H1 (cell line): ENCODE results near the gene IL3. TPM values are rescaled to one million over a fixed set of nuclear protein-coding genes. Genes with fewer than 3 reads are reported as not detected.

Experiments
- CTCF ChIA-PET: fragments of 300-600 bp; sonication (Branson Sonifier 250); formaldehyde crosslinking; loops from one replicate; lab custom pipeline; 2021; ENCODE audit not compliant: partially characterized antibody; lab: Charles Lee
- POLR2A ChIA-PET: fragments of 300-600 bp; sonication (Branson Sonifier 250); formaldehyde crosslinking; loops from one replicate; lab custom pipeline; 2021; ENCODE audit warnings: inconsistent platforms; ENCODE audit not compliant: partially characterized antibody; lab: Charles Lee
- DNase-seq, 2 experiments: peaks; one replicate each; pipeline versions ENCODE4 v3.0.0 to v3.0.0-alpha.2; 2010 to 2022; ENCODE audit warnings: low spot score in 2 of 2, low read depth in 1 of 2, mixed read lengths in 1 of 2
- FAIRE-seq: peaks from 2 replicates; lab custom pipeline; 2011; peaks lifted over from hg19 to GRCh38; lab: Jason Lieb, UNC
- H2AFZ ChIP-seq: 2 replicates; pipeline ENCODE4 v1.8.1; 2012; ENCODE audit warnings: low read length, inconsistent platforms
- H2AK5ac ChIP-seq: 2 replicates; pipeline ENCODE4 v1.6.1; 2013; ENCODE audit warnings: low read depth, low read length
- H2BK120ac ChIP-seq: replicated peaks from 2 replicates; pipeline ENCODE3; 2013; ENCODE audit warnings: low read depth, low read length, inconsistent platforms
- H2BK12ac ChIP-seq: 2 replicates; pipeline ENCODE4 v1.6.1; 2013; ENCODE audit warnings: low read depth, low read length
- H2BK15ac ChIP-seq: 2 replicates; pipeline ENCODE4 v1.6.1; 2013; ENCODE audit warnings: low read length
- H2BK20ac ChIP-seq: 2 replicates; pipeline ENCODE4 v1.6.1; 2013; ENCODE audit warnings: low read length
- H2BK5ac ChIP-seq: 2 replicates; pipeline ENCODE4 v1.6.1; 2013; ENCODE audit warnings: low read depth, low read length
- H3K14ac ChIP-seq: 2 replicates; pipeline ENCODE4 v1.6.1; 2013; ENCODE audit warnings: inconsistent platforms; ENCODE audit not compliant: insufficient read length
- H3K18ac ChIP-seq: 2 replicates; pipeline ENCODE4 v1.6.1; 2013; ENCODE audit warnings: low read length; ENCODE audit errors: extremely low read depth
- H3K23ac ChIP-seq: 2 replicates; pipeline ENCODE4 v1.6.1; 2013; ENCODE audit warnings: inconsistent platforms; ENCODE audit not compliant: insufficient read length
- H3K23me2 ChIP-seq: 2 replicates; pipeline ENCODE4 v1.6.1; 2013; ENCODE audit warnings: low read depth, low read length
- H3K27ac ChIP-seq: 2 replicates; pipeline ENCODE4 v1.6.1; 2011; ENCODE audit warnings: low read depth, low read length, inconsistent platforms
- H3K27me3 ChIP-seq, 4 experiments: replicated peaks in 1 of 4; 1 replicate in 1 of 4; 2 replicates in 3 of 4; pipeline versions ENCODE4 v1.6.1 to v1.8.1; 2011 to 2013; ENCODE audit warnings: low read length in 3 of 4, mild to moderate bottlenecking in 3 of 4, inconsistent platforms in 2 of 4, mixed read lengths in 2 of 4, moderate library complexity in 1 of 4; ENCODE audit not compliant: control insufficient read depth in 3 of 4, insufficient read depth in 3 of 4; ENCODE audit errors: extremely low read depth in 1 of 4
- H3K36me3 ChIP-seq, 4 experiments: 2 replicates each; pipeline versions ENCODE4 v1.6.1 to v1.8.1; 2011 to 2013; ENCODE audit warnings: mild to moderate bottlenecking in 4 of 4, low read length in 3 of 4, moderate library complexity in 2 of 4, control low read depth in 1 of 4, inconsistent platforms in 1 of 4; ENCODE audit not compliant: insufficient read depth in 4 of 4, control insufficient read depth in 2 of 4
- H3K4ac ChIP-seq: replicated peaks from 2 replicates; pipeline ENCODE3; 2013; ENCODE audit warnings: low read length, low read depth, mixed read lengths, inconsistent platforms; ENCODE audit not compliant: insufficient read length
- H3K4me1 ChIP-seq, 4 experiments: replicated peaks in 1 of 4; 1 replicate in 1 of 4; 2 replicates in 3 of 4; pipeline versions ENCODE4 v1.6.1 to v1.8.1; 2011 to 2013; ENCODE audit warnings: low read length in 3 of 4, inconsistent platforms in 2 of 4, mixed read lengths in 1 of 4; ENCODE audit not compliant: insufficient read depth in 4 of 4, control insufficient read depth in 3 of 4
- H3K4me2 ChIP-seq, 2 experiments: 2 replicates each; pipeline versions ENCODE4 v1.6.1 to v1.8.1; 2011 to 2013; ENCODE audit warnings: low read depth in 2 of 2, low read length in 2 of 2, control low read depth in 1 of 2, inconsistent platforms in 1 of 2, mild to moderate bottlenecking in 1 of 2; ENCODE audit not compliant: insufficient read depth in 1 of 2
- H3K4me3 ChIP-seq, 4 experiments: fragments of 200-600, 300-600 bp in 1 of 4; sonication (generic), shearing (Covaris generic), sonication (Bioruptor Twin) in 1 of 4; 2 replicates each; pipeline versions ENCODE4 v1.5.1 to v1.8.1; 2011 to 2016; ENCODE audit warnings: low read length in 4 of 4, low read depth in 3 of 4, control low read depth in 2 of 4, inconsistent platforms in 2 of 4, mild to moderate bottlenecking in 2 of 4, mixed read lengths in 1 of 4, moderate library complexity in 1 of 4; ENCODE audit not compliant: insufficient read depth in 2 of 4; ENCODE audit errors: extremely low read depth in 1 of 4
- H3K56ac ChIP-seq: replicated peaks from 2 replicates; pipeline ENCODE3; 2013; ENCODE audit warnings: low read depth, mild to moderate bottlenecking, mixed read lengths, low read length, inconsistent platforms; ENCODE audit not compliant: insufficient read length
- H3K79me1 ChIP-seq: 2 replicates; pipeline ENCODE4 v1.6.1; 2013; ENCODE audit warnings: low read depth, low read length, control low read depth
- H3K79me2 ChIP-seq, 2 experiments: 2 replicates each; pipeline versions ENCODE4 v1.6.1 to v1.8.1; 2012 to 2013; ENCODE audit warnings: low read length in 2 of 2, mild to moderate bottlenecking in 2 of 2, inconsistent platforms in 1 of 2; ENCODE audit not compliant: insufficient read depth in 2 of 2, control insufficient read depth in 1 of 2
- H3K9ac ChIP-seq, 4 experiments: replicated peaks in 1 of 4; 1 replicate in 1 of 4; 2 replicates in 3 of 4; pipeline versions ENCODE4 v1.6.1 to v1.8.1; 2011 to 2013; ENCODE audit warnings: low read depth in 3 of 4, low read length in 3 of 4, control low read depth in 2 of 4, mild to moderate bottlenecking in 2 of 4, moderate library complexity in 2 of 4, inconsistent platforms in 1 of 4; ENCODE audit errors: extremely low read depth in 1 of 4
- H3K9me3 ChIP-seq, 2 experiments: 2 replicates each; pipeline versions ENCODE4 v1.6.1 to v1.8.1; 2012 to 2013; ENCODE audit warnings: mild to moderate bottlenecking in 2 of 2, moderate library complexity in 2 of 2, control low read depth in 1 of 2, inconsistent platforms in 1 of 2, low read depth in 1 of 2, low read length in 1 of 2, mixed read lengths in 1 of 2; ENCODE audit not compliant: insufficient read depth in 2 of 2
- H4K20me1 ChIP-seq, 2 experiments: replicated peaks in 1 of 2; 2 replicates each; pipeline versions ENCODE3 to v1.8.1; 2011 to 2013; ENCODE audit warnings: inconsistent platforms in 2 of 2, low read length in 2 of 2, mild to moderate bottlenecking in 1 of 2; ENCODE audit not compliant: insufficient read depth in 2 of 2, control insufficient read depth in 1 of 2
- H4K5ac ChIP-seq: 2 replicates; pipeline ENCODE4 v1.6.1; 2013; ENCODE audit warnings: low read length, low read depth, mixed read lengths, inconsistent platforms; ENCODE audit not compliant: insufficient read length
- H4K8ac ChIP-seq: 2 replicates; pipeline ENCODE4 v1.8.0; 2013; ENCODE audit warnings: mild to moderate bottlenecking, moderate library complexity, low read length, inconsistent platforms; ENCODE audit not compliant: insufficient read depth; ENCODE audit errors: extremely low read depth
- H4K91ac ChIP-seq: replicated peaks from 2 replicates; pipeline ENCODE3; 2013; ENCODE audit warnings: low read length, mixed read lengths, inconsistent platforms; ENCODE audit not compliant: insufficient read length
- ASH2L ChIP-seq: fragments of 200-600, 300-600 bp; sonication (generic); IDR thresholded peaks from one replicate; pipeline ENCODE4 v1.7.1; 2017; ENCODE audit warnings: low read length
- MAFK ChIP-seq: IDR thresholded peaks from 2 replicates; pipeline ENCODE4 v1.6.1; 2012; ENCODE audit warnings: low read depth, mild to moderate bottlenecking, improper control_type of control experiment, low read length
- WGBS, 2 experiments: shearing (Covaris generic) in 1 of 2; methylation state at CpG; one replicate each; pipeline versions ENCODE4 v1.1.6 to v1.1.7; 2013 to 2015; ENCODE audit warnings: low lambda C conversion rate in 2 of 2, mixed read lengths in 2 of 2, inconsistent platforms in 1 of 2, low coverage in 1 of 2, missing lambda C conversion rate in 1 of 2; ENCODE audit not compliant: insufficient replicate concordance in 2 of 2, insufficient coverage in 1 of 2, insufficient read length in 1 of 2; ENCODE audit errors: extremely low coverage in 1 of 2, missing lambda C conversion rate in 1 of 2; 5-methylcytosine and 5-hydroxymethylcytosine counted together
- polyA plus RNA-seq, 7 experiments: library from polyadenylated mRNA; depleted of rRNA in 3 of 7; stranded (reverse) in 5 of 7; unstranded in 2 of 7; fragments of >200 nt in 5 of 7; fragments of 200-250 nt in 2 of 7; gene quantifications; 1 replicate in 5 of 7; 2 replicates in 1 of 7; 4 replicates in 1 of 7; pipeline versions ENCODE4 v1.2.1 to v1.2.3, GENCODE V29; 2011 to 2013; ENCODE audit warnings: missing spikeins in 2 of 7, mixed read lengths in 2 of 7
- total RNA-seq: library from RNA; stranded (reverse); fragmentation: NEBNext Ultra II Directional; extraction: Animal tissue kit (Norgen Biotek cat#: 25700); gene quantifications from 2 replicates; pipeline ENCODE4 v1.2.1, GENCODE V29; 2021
- TF ChIP-seq, protein P1 (sequence below): IDR thresholded peaks from 2 replicates; pipeline ENCODE4 v1.6.1; 2011; ENCODE audit warnings: low read depth, mild to moderate bottlenecking, low read length; ENCODE audit not compliant: insufficient read depth
- TF ChIP-seq, protein P2 (sequence below): IDR thresholded peaks from 2 replicates; pipeline ENCODE4 v1.6.1; 2012; ENCODE audit warnings: inconsistent platforms

IL3 gene
- total and polyA plus RNA-seq, 2 of the 8 experiments (the other 6 are each of a cell fraction or from before 2014, with no cell fraction given) = not detected

DNA sequence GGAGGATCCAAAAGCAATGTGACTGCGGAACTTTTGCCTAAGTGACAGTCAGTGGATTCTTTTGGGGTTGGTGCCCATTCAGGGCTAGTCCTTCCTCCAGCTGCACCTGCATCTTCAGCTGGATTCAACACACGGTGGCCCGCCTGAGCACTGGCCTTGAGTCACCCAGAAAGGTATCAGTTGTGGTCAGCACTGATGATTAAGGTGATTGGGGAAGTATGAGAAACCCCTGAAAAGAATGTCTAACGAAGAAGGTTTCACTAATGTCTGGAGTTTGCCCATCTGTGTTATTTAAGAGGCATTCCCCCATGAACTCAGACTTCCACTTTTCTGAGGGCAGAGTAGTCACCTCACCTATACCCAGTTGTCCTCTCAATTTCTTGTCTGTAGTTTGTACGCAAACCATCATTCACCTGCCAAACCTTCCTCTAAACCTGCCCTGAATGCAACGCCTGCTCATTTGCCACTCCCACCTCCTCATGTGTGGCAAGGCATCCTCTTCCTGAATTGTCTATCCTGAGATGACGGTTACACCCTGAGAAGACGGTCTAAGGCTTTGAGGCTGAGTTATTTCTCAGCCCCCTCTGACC, 40.3 kb downstream of the IL3 start:
- H3K27me3 ChIP-seq = no peaks in the 10 kb centered on the region
- H3K79me2 ChIP-seq = no peaks in the 10 kb centered on the region
- no peak overlapping the region for H2BK120ac ChIP-seq
- no peaks in the 10 kb centered on the region for H3K79me1 ChIP-seq
- no peaks in the 10 kb centered on the region for H3K9me3 ChIP-seq
- H4K20me1 ChIP-seq = no peaks in the 10 kb centered on the region
- no peak overlapping the region for H3K4me2 ChIP-seq
- no peak overlapping the region for H3K56ac ChIP-seq
- no peak overlapping the region for H3K14ac ChIP-seq
- H3K4me1 ChIP-seq = no peaks in the 10 kb centered on the region
- ChIA-PET POLR2A (no interaction called here), CTCF (no interaction called here)
- H4K5ac ChIP-seq = no peak overlapping the region
- no peak overlapping the region for H4K8ac ChIP-seq
- H3K4me3 ChIP-seq = no peak overlapping the region
- no peak overlapping the region for H3K18ac ChIP-seq
- H2BK12ac ChIP-seq = no peak overlapping the region
- no peak overlapping the region for H2BK5ac ChIP-seq
- no peak overlapping the region for H3K9ac ChIP-seq
- no peak overlapping the region for H2AK5ac ChIP-seq
- DNase-seq (no peak), FAIRE-seq (no peak)
- no peak overlapping the region for H3K27ac ChIP-seq
- 93% methylated on average over 8 of the region's 8 CpGs; no CpG with 5 or more reads in 1 of the 2 experiments for WGBS, 2 experiments
- no peak overlapping the region for H2AFZ ChIP-seq
- H3K23me2 ChIP-seq = no peaks in the 10 kb centered on the region
- TF ChIP-seq, protein P1, sequence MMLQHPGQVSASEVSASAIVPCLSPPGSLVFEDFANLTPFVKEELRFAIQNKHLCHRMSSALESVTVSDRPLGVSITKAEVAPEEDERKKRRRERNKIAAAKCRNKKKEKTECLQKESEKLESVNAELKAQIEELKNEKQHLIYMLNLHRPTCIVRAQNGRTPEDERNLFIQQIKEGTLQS = no peak
- no peak for TF ChIP-seq MAFK
- TF ChIP-seq, protein P2, sequence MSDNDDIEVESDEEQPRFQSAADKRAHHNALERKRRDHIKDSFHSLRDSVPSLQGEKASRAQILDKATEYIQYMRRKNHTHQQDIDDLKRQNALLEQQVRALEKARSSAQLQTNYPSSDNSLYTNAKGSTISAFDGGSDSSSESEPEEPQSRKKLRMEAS = no peak
- TF ChIP-seq ASH2L = no peak
- no peak overlapping the region for H3K4ac ChIP-seq
- H4K91ac ChIP-seq = no peak overlapping the region
- H3K23ac ChIP-seq = no peak overlapping the region
- no peak overlapping the region for H2BK15ac ChIP-seq
- no peak overlapping the region for H2BK20ac ChIP-seq
- no peaks in the 10 kb centered on the region for H3K36me3 ChIP-seq
